NCI-H2196 treated with DMSO at 0.1 percent for 48 hours (cell line): Measurements from ENCODE around the gene ELK3.

Experiments
- DNase-seq: peaks from one replicate; lab custom pipeline; 2025; ENCODE audit not compliant: unreplicated experiment; lab: John Stamatoyannopoulos, UW

The ELK3 gene

DNA sequence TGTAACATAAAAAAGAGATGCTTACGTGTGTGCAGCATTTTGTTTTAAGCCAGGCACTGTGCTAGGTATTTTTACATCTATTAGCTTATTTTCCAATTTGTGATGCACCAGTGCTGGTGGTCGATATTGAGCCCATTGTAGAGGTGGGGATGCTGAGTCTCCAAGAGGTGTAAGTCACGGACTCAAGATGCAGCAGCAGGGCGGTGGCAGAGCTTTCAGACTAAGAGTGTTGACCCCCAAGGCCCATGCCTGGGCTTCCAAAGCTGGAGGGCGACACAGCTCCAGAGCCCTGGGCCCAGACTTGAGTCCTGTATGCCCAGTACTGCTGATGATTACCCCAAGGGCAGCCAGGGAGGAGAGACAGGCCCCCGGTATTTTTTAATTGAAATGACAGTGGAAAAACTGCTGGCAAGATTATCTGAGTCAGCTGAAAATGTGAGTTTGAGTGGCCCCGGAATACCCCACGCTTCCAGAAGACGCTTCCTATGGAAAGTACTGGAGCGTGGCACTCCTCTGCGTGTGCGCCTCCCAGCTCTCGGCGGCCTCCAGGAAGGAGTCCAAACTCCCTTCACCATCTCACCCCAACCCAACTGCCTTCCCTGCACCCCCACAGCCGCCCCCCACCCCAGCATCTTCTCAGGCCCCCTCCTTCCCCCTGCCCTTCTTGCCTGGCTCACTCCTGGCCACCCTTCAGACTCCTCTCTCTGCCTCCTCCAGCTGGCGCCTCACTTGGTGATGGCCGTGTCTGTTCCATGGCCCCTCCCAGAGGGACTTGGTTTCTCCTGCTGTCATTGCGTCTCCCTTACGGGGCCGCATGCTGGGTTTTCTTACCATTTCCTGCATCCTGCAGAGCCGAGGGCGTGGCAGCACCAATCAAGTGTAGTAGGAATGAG lies 40.7 kb downstream of the ELK3 start:
- no peak for DNase-seq

- no peak for DNase-seq
Observed at GRCh38 chr12:96235484-96235826, 41.3 kb downstream of the ELK3 start.

DNA sequence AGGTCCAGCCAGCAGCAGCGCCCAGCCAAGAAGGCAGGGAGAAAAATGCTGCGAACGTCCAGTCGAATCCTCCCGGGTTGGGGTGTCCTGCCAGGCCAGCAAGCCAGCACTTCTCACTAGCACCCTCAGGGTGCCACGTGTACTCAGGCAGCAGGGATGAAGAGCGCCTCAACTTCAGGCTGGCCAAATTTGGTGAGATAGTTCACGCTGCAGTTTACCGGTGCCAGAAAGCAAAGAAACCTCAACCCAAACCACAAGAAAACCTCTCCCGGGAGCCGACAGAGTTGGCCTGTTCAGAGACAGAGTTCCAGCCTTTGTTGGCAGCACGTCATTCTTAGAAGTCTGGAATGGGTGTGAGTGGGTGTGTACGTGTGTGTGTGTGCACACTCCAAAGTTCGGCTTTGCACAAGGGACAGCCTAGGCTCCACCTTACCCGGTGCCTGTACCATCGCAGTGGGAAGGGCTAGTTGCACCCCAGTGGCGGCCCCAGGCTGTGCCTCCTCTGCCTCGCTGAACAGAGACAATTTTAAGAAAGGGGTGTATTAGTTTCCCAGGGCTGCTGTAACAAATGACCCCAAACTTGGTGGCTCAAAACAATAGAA lies 42.1 kb downstream of the ELK3 start:
- no peak for DNase-seq

DNA sequence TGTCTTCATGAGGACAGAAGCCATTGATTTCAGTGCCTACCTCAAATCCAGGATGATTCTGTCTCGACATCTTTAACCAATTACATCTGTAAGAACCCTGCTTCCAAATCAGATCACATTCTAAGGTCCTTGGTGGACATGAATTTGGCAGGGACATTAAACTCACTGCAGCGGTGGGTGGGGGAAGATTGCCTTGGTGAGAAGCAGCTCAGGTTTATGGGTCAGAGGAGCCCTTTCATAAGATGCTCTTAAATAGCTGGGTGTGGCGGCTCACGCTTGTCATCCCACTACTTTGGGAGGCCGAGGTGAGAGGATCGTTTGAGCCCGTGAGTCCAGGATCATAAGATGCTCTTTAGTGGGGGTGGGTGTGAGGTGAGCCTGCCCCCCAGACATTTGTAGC lies 42.9 kb downstream of the ELK3 start:
- no peak for DNase-seq

- DNase-seq: no peak
Observed at GRCh38 chr12:96237465-96238077, 43.4 kb downstream of the ELK3 start.

GRCh38 chr12:96238336-96239047 lies 44.3 kb downstream of the ELK3 start:
- no peak for DNase-seq

DNA sequence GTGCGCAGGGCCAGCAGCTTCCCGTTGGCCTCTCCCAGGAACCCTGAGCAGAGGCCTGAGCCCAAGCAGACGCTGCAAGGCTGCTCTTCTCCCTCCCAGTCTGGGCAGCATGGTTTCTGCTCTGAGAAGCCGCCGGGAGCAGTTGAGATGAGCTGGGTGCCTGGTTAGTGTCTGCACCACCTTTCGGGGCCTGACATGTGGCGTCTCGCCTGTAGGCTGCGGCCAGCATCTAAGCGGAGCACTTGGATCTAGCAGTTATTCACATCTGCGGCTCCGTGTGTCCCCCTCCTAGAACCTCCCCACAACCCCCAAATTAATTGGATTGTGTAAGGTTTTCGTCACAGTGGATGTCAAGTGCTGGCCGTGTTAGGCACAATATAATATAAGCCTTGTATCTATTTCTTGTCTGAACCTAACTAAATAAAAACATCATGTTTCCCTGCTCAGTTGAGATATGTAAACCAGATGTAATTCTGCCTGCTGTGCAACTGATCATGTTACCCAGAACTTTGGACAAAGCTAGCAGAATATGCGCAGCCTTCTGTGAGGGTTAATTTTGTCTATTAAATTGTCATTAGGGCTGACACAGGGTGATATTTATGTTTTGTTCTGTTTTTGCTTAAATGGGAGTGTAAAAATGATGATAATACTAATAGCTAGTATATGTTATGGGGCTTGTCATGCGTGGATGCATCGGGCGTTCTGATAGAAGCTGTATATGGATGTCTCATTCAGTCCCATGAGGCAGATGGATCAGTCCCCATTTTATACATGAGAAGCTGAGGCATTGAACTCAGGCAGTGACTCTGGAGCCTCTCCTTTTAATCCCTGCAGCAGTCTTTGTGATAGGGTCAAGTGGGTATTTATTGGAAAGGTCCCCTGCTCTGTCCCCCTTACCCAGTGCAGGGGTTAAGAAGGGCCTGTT lies 45.8 kb downstream of the ELK3 start:
- DNase-seq: no peak

DNA sequence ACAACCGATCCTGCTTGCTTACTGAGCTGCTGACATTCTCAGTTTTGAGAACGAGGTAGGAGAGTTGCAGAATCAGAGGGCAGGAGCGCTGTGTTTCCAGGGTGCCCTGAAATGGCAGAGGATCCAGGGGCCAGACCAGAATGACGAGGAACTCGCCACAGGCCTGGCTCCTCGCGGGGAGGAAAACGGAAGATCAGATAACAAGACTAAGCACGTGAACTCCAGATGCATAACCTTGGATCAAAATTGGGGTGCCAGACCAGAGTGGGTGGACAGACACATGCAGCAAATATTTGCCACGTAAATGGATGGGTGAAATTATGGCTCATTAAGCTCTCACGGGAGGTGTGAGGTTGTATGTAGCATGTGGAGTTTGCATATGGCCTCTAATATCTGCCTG lies 46.5 kb downstream of the ELK3 start:
- no peak for DNase-seq

DNA sequence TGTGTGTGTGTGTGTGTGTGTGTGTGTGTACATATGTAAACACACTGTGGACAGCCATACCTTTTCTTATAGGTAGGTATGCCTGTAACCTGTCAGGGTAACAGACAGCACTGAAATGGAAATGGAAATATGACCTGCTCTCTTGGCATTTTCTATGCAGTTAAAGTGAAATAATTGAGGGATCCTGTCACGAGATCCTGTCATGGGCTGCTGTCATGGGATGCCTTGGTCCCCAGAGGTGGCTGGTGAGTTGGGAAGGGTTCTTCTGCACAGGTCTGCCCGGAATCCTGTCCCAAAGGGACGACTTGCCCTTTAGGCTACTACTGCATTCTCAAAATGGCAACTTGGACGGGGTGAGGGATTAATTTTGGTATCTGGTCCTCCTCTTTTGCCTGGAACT lies 47.3 kb downstream of the ELK3 start:
- DNase-seq: no peak

- DNase-seq: no peak
Observed at GRCh38 chr12:96241846-96242256, 47.7 kb downstream of the ELK3 start.

DNA sequence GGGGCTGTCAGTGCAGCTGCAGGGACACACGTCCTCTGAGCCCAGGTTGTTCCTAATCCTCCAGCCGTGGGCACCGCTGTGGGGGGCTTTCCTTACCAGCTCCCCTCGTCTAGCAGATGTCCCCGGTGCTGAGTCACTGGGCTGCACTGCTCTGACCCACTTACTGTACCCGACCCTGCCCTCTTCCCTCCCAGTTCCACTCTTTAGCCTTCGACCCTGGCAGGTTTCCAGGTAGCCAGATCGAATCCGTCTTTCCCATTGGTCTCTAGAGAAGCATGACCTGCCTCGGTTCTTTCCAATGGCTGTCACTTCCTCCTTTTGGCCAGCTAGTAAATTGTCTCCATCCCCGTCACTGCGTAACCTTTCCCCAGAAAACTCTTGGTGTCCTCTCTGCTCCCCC lies 48.4 kb downstream of the ELK3 start:
- no peak for DNase-seq

DNA sequence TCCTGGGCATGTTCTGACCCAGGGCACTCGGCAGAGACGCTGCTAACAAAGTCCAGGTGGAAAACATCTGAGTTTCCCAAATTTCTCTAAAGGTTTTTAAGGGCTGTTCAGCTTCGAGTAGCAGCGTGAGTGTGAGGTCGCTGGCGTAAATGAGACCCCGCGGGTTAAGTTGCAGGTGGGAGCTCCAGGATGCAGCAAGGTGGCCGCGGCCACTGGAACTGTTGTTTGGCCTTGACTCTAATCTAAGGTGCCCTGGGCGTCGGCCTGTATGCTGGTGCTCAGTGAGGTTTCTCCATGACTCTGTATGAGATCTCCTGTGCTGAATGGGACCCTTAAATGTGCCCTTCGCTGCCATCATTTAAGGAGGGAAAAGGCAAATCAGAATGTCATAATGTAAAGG lies 50.7 kb downstream of the ELK3 start:
- no peak for DNase-seq

DNA sequence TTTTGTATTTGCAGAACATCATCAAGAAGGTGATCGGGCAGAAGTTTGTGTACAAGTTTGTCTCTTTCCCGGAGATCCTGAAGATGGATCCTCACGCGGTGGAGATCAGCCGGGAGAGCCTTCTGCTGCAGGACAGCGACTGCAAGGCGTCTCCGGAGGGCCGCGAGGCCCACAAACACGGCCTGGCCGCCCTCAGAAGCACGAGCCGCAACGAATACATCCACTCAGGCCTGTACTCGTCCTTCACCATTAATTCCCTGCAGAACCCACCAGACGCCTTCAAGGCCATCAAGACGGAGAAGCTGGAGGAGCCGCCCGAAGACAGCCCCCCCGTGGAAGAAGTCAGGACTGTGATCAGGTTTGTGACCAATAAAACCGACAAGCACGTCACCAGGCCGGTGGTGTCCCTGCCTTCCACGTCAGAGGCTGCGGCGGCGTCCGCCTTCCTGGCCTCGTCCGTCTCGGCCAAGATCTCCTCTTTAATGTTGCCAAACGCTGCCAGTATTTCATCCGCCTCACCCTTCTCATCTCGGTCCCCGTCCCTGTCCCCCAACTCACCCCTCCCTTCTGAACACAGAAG lies 52.8 kb downstream of the ELK3 start:
- no peak for DNase-seq

DNA sequence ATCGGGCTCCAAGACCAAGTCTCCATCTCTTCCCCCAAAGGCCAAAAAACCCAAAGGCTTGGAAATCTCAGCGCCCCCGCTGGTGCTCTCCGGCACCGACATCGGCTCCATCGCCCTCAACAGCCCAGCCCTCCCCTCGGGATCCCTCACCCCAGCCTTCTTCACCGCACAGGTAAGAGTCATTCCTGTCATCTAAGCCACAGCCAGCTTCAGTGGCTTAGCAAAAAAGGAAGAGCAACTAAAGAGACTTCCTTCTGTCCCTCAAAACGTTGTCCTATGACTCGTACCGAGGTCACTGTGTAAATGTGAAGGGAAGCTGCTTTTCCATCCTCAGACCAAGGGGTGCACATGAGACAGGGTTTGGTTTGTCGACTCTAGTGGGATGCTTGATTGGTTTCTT lies 53.4 kb downstream of the ELK3 start:
- no peak for DNase-seq

DNA sequence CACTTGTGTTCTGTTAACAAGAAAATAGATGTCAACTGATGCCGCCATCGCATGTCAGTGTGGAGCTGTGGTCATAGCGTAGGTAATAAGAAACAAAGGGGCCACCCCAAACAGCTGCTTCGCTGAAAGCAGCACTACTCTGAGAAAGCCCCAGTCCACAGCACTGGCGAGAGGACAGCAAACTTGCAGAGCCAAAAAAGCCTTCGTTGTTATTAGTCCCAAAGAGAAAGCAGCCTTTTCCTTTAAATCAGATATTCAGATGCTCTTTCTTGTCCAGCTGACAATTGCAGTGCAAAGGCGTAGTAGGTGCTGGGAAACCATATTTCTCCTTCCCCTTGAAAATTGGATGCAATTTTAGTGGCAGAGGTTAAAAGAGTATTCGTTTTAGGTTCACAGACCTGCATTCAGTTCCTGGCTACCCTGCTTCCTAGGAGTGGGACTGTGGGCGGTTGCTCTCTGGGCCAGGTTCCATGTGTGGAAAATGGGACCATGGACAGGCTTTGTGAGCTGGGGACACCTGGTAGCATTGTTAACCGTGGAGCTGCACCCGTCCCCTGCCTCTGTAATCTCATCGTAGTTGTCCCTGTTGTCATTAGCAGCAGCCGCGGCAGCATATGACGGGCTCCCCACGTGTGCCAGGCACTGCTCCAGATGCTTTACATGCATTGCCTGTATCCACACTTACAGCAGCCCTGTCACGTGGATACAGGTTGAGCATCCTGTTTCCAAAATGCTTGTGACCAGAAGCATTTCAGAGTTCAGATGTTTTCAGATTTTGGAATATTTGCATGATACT lies 54.2 kb downstream of the ELK3 start:
- DNase-seq: no peak

DNA sequence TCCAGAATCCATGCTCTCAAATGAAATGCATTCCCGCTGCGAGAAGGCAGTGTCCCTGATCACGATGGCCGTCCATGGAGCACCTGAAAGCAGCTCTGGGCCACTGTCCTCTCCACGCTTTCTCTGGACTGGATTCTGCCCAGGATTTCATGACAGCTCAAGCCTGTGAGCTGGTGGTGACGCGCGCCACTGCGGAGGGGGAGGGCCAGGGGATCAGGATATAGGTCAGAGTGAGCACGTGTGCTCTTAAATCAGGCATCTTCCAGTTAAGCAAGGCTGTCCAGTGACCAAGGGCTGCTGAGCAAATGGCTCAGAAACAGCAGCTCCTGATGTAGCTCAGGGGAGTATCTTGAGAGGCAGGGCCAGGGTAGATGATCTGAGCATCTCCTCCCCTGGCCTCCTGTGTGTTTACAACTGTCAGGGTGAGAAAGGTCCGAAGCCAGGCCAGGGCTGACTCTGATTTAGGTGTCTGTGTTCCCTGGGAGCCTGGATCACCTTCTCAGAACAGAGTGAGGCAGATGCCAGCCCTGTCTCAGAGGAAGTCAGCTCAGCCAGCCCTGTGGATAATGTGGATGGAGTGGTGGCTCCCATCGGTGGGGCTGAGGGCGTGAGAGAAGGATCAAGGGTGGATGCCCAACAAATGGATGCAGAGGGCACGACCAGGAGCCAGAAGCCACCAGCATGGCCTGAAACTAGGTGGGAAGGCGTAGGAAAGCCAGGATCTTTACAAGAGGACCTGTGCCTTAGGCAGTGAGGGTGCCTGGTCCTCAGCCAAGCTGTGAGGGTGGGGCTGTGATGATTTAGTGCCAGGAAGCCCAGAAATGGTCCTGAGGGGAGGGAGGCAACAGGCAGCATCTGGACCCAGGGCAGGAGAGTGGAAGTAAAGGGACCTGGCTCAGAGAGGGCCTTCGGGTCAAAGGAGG lies 55.3 kb downstream of the ELK3 start:
- no peak for DNase-seq

GRCh38 chr12:96250119-96250685 lies 56.0 kb downstream of the ELK3 start:
- DNase-seq: no peak

GRCh38 chr12:96255077-96255476 lies 60.9 kb downstream of the ELK3 start:
- no peak for DNase-seq
